ENCODE measurements around the gene ATF6. TPM values are rescaled to one million over a fixed set of nuclear protein-coding genes. Genes with fewer than 3 reads are reported as not detected.

The ATF6 gene
- total and polyA plus RNA-seq, 2 donors from 2014 or later, result 11.5 to 35.6 TPM

DNA sequence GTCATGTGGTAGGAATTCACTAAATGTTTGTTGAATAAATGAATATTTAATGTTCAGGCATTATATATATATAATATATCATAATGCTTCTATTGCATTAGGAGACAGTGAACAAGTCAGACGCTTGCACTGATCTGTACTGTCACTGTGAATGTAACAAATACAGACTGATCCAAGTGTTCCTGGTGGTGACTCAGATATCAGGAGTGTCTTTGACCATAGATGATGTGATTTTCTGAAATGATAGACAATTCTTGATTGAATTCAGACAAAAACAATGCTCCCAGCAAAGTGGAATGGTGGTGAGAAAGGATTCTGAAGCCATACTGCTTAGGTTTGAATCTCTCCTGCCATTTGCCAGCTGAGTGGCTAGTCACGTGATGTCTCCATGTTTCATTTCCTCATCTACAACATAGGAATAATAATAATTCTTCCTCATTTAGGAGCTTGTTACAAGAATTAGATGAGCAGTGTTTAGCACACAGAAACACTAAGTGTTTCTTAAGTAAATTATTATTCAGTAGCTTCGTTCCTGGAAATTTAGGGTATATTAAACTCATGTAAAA lies 186.6 kb downstream of the ATF6 start:
- no peak overlapping the region for H3K9ac ChIP-seq (ENCODE audit: low read length in 3 of 3)
- H3K27ac ChIP-seq (ENCODE audit: low read depth in 2 of 2, low read length in 2 of 2), result no peak overlapping the region
- H3K36me3 ChIP-seq (ENCODE audit: control insufficient read depth in 2 of 3, insufficient read depth in 3 of 3, low read length in 3 of 3), result no peaks in the 10 kb centered on the region
- TF ChIP-seq CTCF (IDR thresholded peaks at IDR 0.05; ENCODE audit: borderline replicate concordance, extremely low read depth, insufficient read depth), result no peak
- H3K27me3 ChIP-seq (ENCODE audit: control insufficient read depth, insufficient read depth, low read length), result no peaks in the 10 kb centered on the region
- DNase-seq (no peak), FAIRE-seq (no peak)
- no peak overlapping the region for H3K4me3 ChIP-seq (ENCODE audit: low read length in 3 of 3)
- no peaks in the 10 kb centered on the region for H3K4me1 ChIP-seq (ENCODE audit: control insufficient read depth in 2 of 3, insufficient read depth in 2 of 3, low read depth in 1 of 3, low read length in 3 of 3)
- no peaks in the 10 kb centered on the region for H3K9me3 ChIP-seq (ENCODE audit: control insufficient read depth in 2 of 3, insufficient read depth in 1 of 3, low read length in 3 of 3)
- intact Hi-C loops (cut with DNase I), result no loop called here

DNA sequence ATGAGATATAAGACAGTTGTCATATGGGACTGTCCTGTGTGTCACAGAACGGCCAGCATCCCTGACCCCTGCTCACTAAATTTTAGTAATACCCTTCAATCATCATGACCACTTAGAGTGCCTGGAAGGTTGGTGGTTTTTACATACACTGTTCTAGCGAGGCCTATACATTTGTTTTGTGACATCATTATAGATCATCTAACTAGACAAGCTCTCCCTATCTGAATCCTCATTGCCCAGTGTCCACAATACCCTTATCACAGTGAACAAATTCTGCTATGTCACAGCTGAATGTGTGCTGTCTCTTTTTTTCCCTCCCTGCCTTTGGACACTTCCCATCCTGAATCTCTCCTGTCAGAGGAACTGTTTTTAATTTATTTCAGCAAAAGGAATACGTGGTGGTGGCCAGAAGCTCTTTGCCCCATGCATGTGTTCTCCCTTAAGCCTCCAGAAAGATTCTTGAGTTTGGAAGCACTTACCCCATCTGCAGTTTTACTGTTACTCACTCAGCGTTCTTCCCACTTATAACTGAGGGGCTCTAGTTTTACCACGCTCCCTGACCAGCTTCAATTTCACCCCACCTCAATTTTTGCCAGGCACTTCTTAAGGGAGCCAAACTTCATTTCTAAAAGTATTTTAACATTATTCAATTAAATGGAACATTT lies 187.3 kb downstream of the ATF6 start:
- no peak overlapping the region for H3K4me3 ChIP-seq (ENCODE audit: low read length in 3 of 3)
- intact Hi-C loops (cut with DNase I), result no loop called here
- DNase-seq (no peak), FAIRE-seq (no peak)
- H3K27me3 ChIP-seq (ENCODE audit: control insufficient read depth, insufficient read depth, low read length), result no peaks in the 10 kb centered on the region
- no peaks in the 10 kb centered on the region for H3K4me1 ChIP-seq (ENCODE audit: control insufficient read depth in 2 of 3, insufficient read depth in 2 of 3, low read depth in 1 of 3, low read length in 3 of 3)
- TF ChIP-seq CTCF (IDR thresholded peaks at IDR 0.05; ENCODE audit: borderline replicate concordance, extremely low read depth, insufficient read depth), result no peak
- H3K36me3 ChIP-seq (ENCODE audit: control insufficient read depth in 2 of 3, insufficient read depth in 3 of 3, low read length in 3 of 3), result peaks cover 0 to 1% (median under 1%) of the 10 kb centered on the region in 3 donors
- no peak overlapping the region for H3K9ac ChIP-seq (ENCODE audit: low read length in 3 of 3)
- H3K9me3 ChIP-seq (ENCODE audit: control insufficient read depth in 2 of 3, insufficient read depth in 1 of 3, low read length in 3 of 3), result no peaks in the 10 kb centered on the region
- H3K27ac ChIP-seq (ENCODE audit: low read depth in 2 of 2, low read length in 2 of 2), result no peak overlapping the region

- Histone ChIP-seq H3K4me1 (ENCODE audit: control insufficient read depth in 2 of 3, insufficient read depth in 2 of 3, low read depth in 1 of 3, low read length in 3 of 3) (no peaks in the 10 kb centered on the region), H3K9ac (ENCODE audit: low read length in 3 of 3) (no peak overlapping the region), H3K27me3 (ENCODE audit: control insufficient read depth, insufficient read depth, low read length) (no peaks in the 10 kb centered on the region), H3K27ac (ENCODE audit: low read depth in 2 of 2, low read length in 2 of 2) (no peak overlapping the region), H3K9me3 (ENCODE audit: control insufficient read depth in 2 of 3, insufficient read depth in 1 of 3, low read length in 3 of 3) (no peaks in the 10 kb centered on the region), H3K4me3 (ENCODE audit: low read length in 3 of 3) (no peak overlapping the region), H3K36me3 (ENCODE audit: control insufficient read depth in 2 of 3, insufficient read depth in 3 of 3, low read length in 3 of 3) (peaks cover 0 to 6% (median 5%) of the 10 kb centered on the region in 3 donors)
- FAIRE-seq, result no peak
- intact Hi-C loops (cut with DNase I), result no loop called here
- DNase-seq, result no peak
- no peak for TF ChIP-seq CTCF (IDR thresholded peaks at IDR 0.05; ENCODE audit: borderline replicate concordance, extremely low read depth, insufficient read depth)
These were observed 187.9 kb downstream of the ATF6 start for GRCh38 chr1:161954050-161954449.
